ENCODE data around the gene TMEM115. TPM values are rescaled to one million over a fixed set of nuclear protein-coding genes. Genes with fewer than 3 reads are reported as not detected.
A peak's percentile ranks its signal among the peaks of the same experiment; 100 is the strongest.

The TMEM115 gene
- total and polyA plus RNA-seq, 2 of the 13 experiments (the other 11 are each of a cell fraction or from before 2014, with no cell fraction given), result 22.1 to 30.7 TPM

- TF ChIP-seq AKNA (CRISPR knock-in tag; IDR thresholded peaks at IDR 0.05; ENCODE audit: borderline replicate concordance) (no peak), NKX3-1 (CRISPR knock-in tag; IDR thresholded peaks at IDR 0.05) (no peak; the same call in 1 of the 2 replicates), ZNF224 (CRISPR knock-in tag; IDR thresholded peaks at IDR 0.05) (peak; percentile 95; the same call in 1 of the 2 replicates), ZNF383 (CRISPR knock-in tag; IDR thresholded peaks at IDR 0.05; ENCODE audit: borderline replicate concordance) (peak; percentile 64; the same call in 1 of the 2 replicates), KDM5B (CRISPR knock-in tag; IDR thresholded peaks at IDR 0.05; ENCODE audit: borderline replicate concordance) (peak; percentile 62), ZNF589 (CRISPR knock-in tag; conservative IDR thresholded peaks at IDR 0.05) (no peak), POGZ (CRISPR knock-in tag; IDR thresholded peaks at IDR 0.05) (no peak; the same call in 1 of the 2 replicates), MLLT10 (CRISPR knock-in tag; IDR thresholded peaks at IDR 0.05) (no peak), STAT6 (CRISPR knock-in tag; IDR thresholded peaks at IDR 0.05; ENCODE audit: borderline replicate concordance) (peak; percentile 80; the same call in 1 of the 2 replicates), ZNF615 (CRISPR knock-in tag; IDR thresholded peaks at IDR 0.05; ENCODE audit: borderline replicate concordance) (no peak)
- TF ChIP-seq, protein P1, sequence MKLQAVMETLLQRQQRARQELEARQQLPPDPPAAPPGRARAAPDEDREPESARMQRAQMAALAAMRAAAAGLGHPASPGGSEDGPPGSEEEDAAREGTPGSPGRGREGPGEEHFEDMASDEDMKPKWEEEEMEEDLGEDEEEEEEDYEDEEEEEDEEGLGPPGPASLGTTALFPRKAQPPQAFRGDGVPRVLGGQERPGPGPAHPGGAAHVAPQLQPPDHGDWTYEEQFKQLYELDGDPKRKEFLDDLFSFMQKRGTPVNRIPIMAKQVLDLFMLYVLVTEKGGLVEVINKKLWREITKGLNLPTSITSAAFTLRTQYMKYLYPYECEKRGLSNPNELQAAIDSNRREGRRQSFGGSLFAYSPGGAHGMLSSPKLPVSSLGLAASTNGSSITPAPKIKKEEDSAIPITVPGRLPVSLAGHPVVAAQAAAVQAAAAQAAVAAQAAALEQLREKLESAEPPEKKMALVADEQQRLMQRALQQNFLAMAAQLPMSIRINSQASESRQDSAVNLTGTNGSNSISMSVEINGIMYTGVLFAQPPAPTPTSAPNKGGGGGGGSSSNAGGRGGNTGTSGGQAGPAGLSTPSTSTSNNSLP (IDR thresholded peaks at IDR 0.05; ENCODE audit: low read depth, low read length), result no peak
- TF ChIP-seq, protein P2, sequence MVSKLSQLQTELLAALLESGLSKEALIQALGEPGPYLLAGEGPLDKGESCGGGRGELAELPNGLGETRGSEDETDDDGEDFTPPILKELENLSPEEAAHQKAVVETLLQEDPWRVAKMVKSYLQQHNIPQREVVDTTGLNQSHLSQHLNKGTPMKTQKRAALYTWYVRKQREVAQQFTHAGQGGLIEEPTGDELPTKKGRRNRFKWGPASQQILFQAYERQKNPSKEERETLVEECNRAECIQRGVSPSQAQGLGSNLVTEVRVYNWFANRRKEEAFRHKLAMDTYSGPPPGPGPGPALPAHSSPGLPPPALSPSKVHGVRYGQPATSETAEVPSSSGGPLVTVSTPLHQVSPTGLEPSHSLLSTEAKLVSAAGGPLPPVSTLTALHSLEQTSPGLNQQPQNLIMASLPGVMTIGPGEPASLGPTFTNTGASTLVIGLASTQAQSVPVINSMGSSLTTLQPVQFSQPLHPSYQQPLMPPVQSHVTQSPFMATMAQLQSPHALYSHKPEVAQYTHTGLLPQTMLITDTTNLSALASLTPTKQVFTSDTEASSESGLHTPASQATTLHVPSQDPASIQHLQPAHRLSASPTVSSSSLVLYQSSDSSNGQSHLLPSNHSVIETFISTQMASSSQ (IDR thresholded peaks at IDR 0.05; ENCODE audit: low read depth), result no peak
- TF ChIP-seq, protein P2 (CRISPR knock-in tag; IDR thresholded peaks at IDR 0.05; ENCODE audit: borderline replicate concordance), result peak; percentile 72; the same call in 1 of the 2 replicates
Observed at GRCh38 chr3:50358911-50359759, at the start of gene TMEM115 (continued).

Measured in HepG2 (cell line).